ENCODE measurements around the gene FRAS1. TPM values are rescaled to one million over a fixed set of nuclear protein-coding genes. Genes with fewer than 3 reads are reported as not detected.

FRAS1 gene
- total RNA-seq, 5 donors from 2014 or later (not counting 1 experiment from before 2014, with no cell fraction given), result 0.23 to 0.39 (median 0.32) TPM; not detected in 2

GRCh38 chr4:78310007-78310739, 253.1 kb downstream of the FRAS1 start:
- Histone ChIP-seq H3K9me3 (no peaks in the 10 kb centered on the region), H3K36me3 (ENCODE audit: control insufficient read depth in 2 of 2, extremely low read depth in 1 of 2, insufficient read depth in 1 of 2, low read length in 1 of 2) (no peaks in the 10 kb centered on the region), H3K27ac (ENCODE audit: low read length) (no peak overlapping the region), H3K4me1 (ENCODE audit: control insufficient read depth in 1 of 2, extremely low read depth in 1 of 2, insufficient read depth in 2 of 2, low read length in 2 of 2) (no peaks in the 10 kb centered on the region), H3K27me3 (replicated peaks in 1 of 2; ENCODE audit: control insufficient read depth in 2 of 2, extremely low read depth in 1 of 2, insufficient read depth in 2 of 2, low read length in 1 of 2) (no peaks in the 10 kb centered on the region), H3K4me3 (ENCODE audit: control insufficient read depth in 1 of 2, extremely low read depth in 1 of 2, low read length in 1 of 2) (no peak overlapping the region)
- no peak for DNase-seq
- ChIA-PET CTCF (no interaction called here), POLR2A (no interaction called here)
- H3K27ac Mint-ChIP-seq, result no peak overlapping the region
- H3K4me3 Mint-ChIP-seq, result no peak overlapping the region
- no peaks in the 10 kb centered on the region for H3K36me3 Mint-ChIP-seq
- WGBS (ENCODE audit: insufficient coverage), result 60% methylated on average over 2 of the region's 6 CpGs
- ATAC-seq (replicated peaks in 1 of 4), result no peak
- peaks cover 5 to 30% of the 10 kb centered on the region in 2 donors for H3K27me3 Mint-ChIP-seq
- no peaks in the 10 kb centered on the region for H3K9me3 Mint-ChIP-seq
- no peaks in the 10 kb centered on the region for H3K4me1 Mint-ChIP-seq

GRCh38 chr4:78310740-78311115, 253.6 kb downstream of the FRAS1 start:
- H3K4me3 ChIP-seq (ENCODE audit: control insufficient read depth in 1 of 2, extremely low read depth in 1 of 2, low read length in 1 of 2), result no peak overlapping the region
- no peak for DNase-seq
- no CpG with 5 or more reads among the region's 6 CpGs for WGBS (ENCODE audit: insufficient coverage)
- H3K4me3 Mint-ChIP-seq, result no peak overlapping the region
- ChIA-PET CTCF (no interaction called here), POLR2A (no interaction called here)
- H3K9me3 Mint-ChIP-seq, result no peaks in the 10 kb centered on the region
- H3K4me1 Mint-ChIP-seq, result no peaks in the 10 kb centered on the region
- no peaks in the 10 kb centered on the region for H3K9me3 ChIP-seq
- peaks cover 5 to 34% of the 10 kb centered on the region in 2 donors for H3K27me3 Mint-ChIP-seq
- no peak for ATAC-seq (replicated peaks in 1 of 4)
- H3K27me3 ChIP-seq (replicated peaks in 1 of 2; ENCODE audit: control insufficient read depth in 2 of 2, extremely low read depth in 1 of 2, insufficient read depth in 2 of 2, low read length in 1 of 2), result no peaks in the 10 kb centered on the region
- no peak overlapping the region for H3K27ac ChIP-seq (ENCODE audit: low read length)
- H3K4me1 ChIP-seq (ENCODE audit: control insufficient read depth in 1 of 2, extremely low read depth in 1 of 2, insufficient read depth in 2 of 2, low read length in 2 of 2), result no peaks in the 10 kb centered on the region
- H3K36me3 Mint-ChIP-seq, result no peaks in the 10 kb centered on the region
- H3K27ac Mint-ChIP-seq, result no peak overlapping the region
- H3K36me3 ChIP-seq (ENCODE audit: control insufficient read depth in 2 of 2, extremely low read depth in 1 of 2, insufficient read depth in 1 of 2, low read length in 1 of 2), result no peaks in the 10 kb centered on the region

- ChIA-PET CTCF (no interaction called here), POLR2A (no interaction called here)
- Mint-ChIP-seq H3K36me3 (no peaks in the 10 kb centered on the region), H3K4me1 (no peaks in the 10 kb centered on the region), H3K27ac (no peak overlapping the region), H3K4me3 (no peak overlapping the region), H3K27me3 (peaks cover 7 to 36% of the 10 kb centered on the region in 2 donors), H3K9me3 (no peaks in the 10 kb centered on the region)
- Histone ChIP-seq H3K36me3 (ENCODE audit: control insufficient read depth in 2 of 2, extremely low read depth in 1 of 2, insufficient read depth in 1 of 2, low read length in 1 of 2) (no peaks in the 10 kb centered on the region), H3K27me3 (replicated peaks in 1 of 2; ENCODE audit: control insufficient read depth in 2 of 2, extremely low read depth in 1 of 2, insufficient read depth in 2 of 2, low read length in 1 of 2) (no peaks in the 10 kb centered on the region), H3K4me1 (ENCODE audit: control insufficient read depth in 1 of 2, extremely low read depth in 1 of 2, insufficient read depth in 2 of 2, low read length in 2 of 2) (no peaks in the 10 kb centered on the region), H3K4me3 (ENCODE audit: control insufficient read depth in 1 of 2, extremely low read depth in 1 of 2, low read length in 1 of 2) (no peak overlapping the region), H3K9me3 (no peaks in the 10 kb centered on the region), H3K27ac (ENCODE audit: low read length) (no peak overlapping the region)
- ATAC-seq (replicated peaks in 1 of 4) (no peak), DNase-seq (no peak)
- WGBS (ENCODE audit: insufficient coverage), result 57% methylated on average over 2 of the region's 4 CpGs
These were observed 254.2 kb downstream of the FRAS1 start for GRCh38 chr4:78311306-78311705.

GRCh38 chr4:78312989-78313753, 256.0 kb downstream of the FRAS1 start:
- no peaks in the 10 kb centered on the region for H3K4me1 Mint-ChIP-seq
- H3K9me3 Mint-ChIP-seq, result no peaks in the 10 kb centered on the region
- Histone ChIP-seq H3K36me3 (ENCODE audit: control insufficient read depth in 2 of 2, extremely low read depth in 1 of 2, insufficient read depth in 1 of 2, low read length in 1 of 2) (no peaks in the 10 kb centered on the region), H3K4me3 (ENCODE audit: control insufficient read depth in 1 of 2, extremely low read depth in 1 of 2, low read length in 1 of 2) (no peak overlapping the region), H3K4me1 (ENCODE audit: control insufficient read depth in 1 of 2, extremely low read depth in 1 of 2, insufficient read depth in 2 of 2, low read length in 2 of 2) (no peaks in the 10 kb centered on the region), H3K27me3 (replicated peaks in 1 of 2; ENCODE audit: control insufficient read depth in 2 of 2, extremely low read depth in 1 of 2, insufficient read depth in 2 of 2, low read length in 1 of 2) (peaks cover 0 to 4% of the 10 kb centered on the region in 2 experiments), H3K27ac (ENCODE audit: low read length) (no peak overlapping the region), H3K9me3 (no peaks in the 10 kb centered on the region)
- H3K4me3 Mint-ChIP-seq, result no peak overlapping the region
- no peak overlapping the region for H3K27ac Mint-ChIP-seq
- ChIA-PET CTCF (no interaction called here), POLR2A (no interaction called here)
- DNase-seq, result no peak
- ATAC-seq (replicated peaks in 1 of 4), result no peak
- peaks cover 12 to 44% of the 10 kb centered on the region in 2 donors for H3K27me3 Mint-ChIP-seq
- H3K36me3 Mint-ChIP-seq, result no peaks in the 10 kb centered on the region
- 100% methylated on average over 1 of the region's 2 CpGs for WGBS (ENCODE audit: insufficient coverage)

- H3K27ac ChIP-seq (ENCODE audit: low read length), result no peak overlapping the region
- no peak for DNase-seq
- no peaks in the 10 kb centered on the region for H3K4me1 ChIP-seq (ENCODE audit: control insufficient read depth in 1 of 2, extremely low read depth in 1 of 2, insufficient read depth in 2 of 2, low read length in 2 of 2)
- Mint-ChIP-seq H3K4me1 (no peaks in the 10 kb centered on the region), H3K9me3 (no peaks in the 10 kb centered on the region), H3K4me3 (no peak overlapping the region), H3K27me3 (peaks cover 16 to 44% of the 10 kb centered on the region in 2 donors), H3K27ac (no peak overlapping the region), H3K36me3 (no peaks in the 10 kb centered on the region)
- no peaks in the 10 kb centered on the region for H3K36me3 ChIP-seq (ENCODE audit: control insufficient read depth in 2 of 2, extremely low read depth in 1 of 2, insufficient read depth in 1 of 2, low read length in 1 of 2)
- no peak for ATAC-seq (replicated peaks in 1 of 4)
- no peak overlapping the region for H3K4me3 ChIP-seq (ENCODE audit: control insufficient read depth in 1 of 2, extremely low read depth in 1 of 2, low read length in 1 of 2)
- no peaks in the 10 kb centered on the region for H3K9me3 ChIP-seq
- ChIA-PET POLR2A (no interaction called here), CTCF (no interaction called here)
- H3K27me3 ChIP-seq (replicated peaks in 1 of 2; ENCODE audit: control insufficient read depth in 2 of 2, extremely low read depth in 1 of 2, insufficient read depth in 2 of 2, low read length in 1 of 2), result peaks cover 0 to 5% of the 10 kb centered on the region in 2 experiments
These were observed 256.6 kb downstream of the FRAS1 start for GRCh38 chr4:78313754-78314120.

- H3K4me3 ChIP-seq (ENCODE audit: control insufficient read depth in 1 of 2, extremely low read depth in 1 of 2, low read length in 1 of 2), result no peak overlapping the region
- H3K9me3 ChIP-seq, result no peaks in the 10 kb centered on the region
- ChIA-PET CTCF (no interaction called here), POLR2A (no interaction called here)
- no peak for DNase-seq
- Mint-ChIP-seq H3K27ac (no peak overlapping the region), H3K4me1 (no peaks in the 10 kb centered on the region), H3K36me3 (no peaks in the 10 kb centered on the region), H3K9me3 (no peaks in the 10 kb centered on the region), H3K4me3 (no peak overlapping the region), H3K27me3 (peaks cover 23 to 48% of the 10 kb centered on the region in 2 donors)
- H3K4me1 ChIP-seq (ENCODE audit: control insufficient read depth in 1 of 2, extremely low read depth in 1 of 2, insufficient read depth in 2 of 2, low read length in 2 of 2), result no peaks in the 10 kb centered on the region
- no CpG with 5 or more reads among the region's 1 CpG for WGBS (ENCODE audit: insufficient coverage)
- ATAC-seq (replicated peaks in 1 of 4), result no peak
- no peak overlapping the region for H3K27ac ChIP-seq (ENCODE audit: low read length)
- no peaks in the 10 kb centered on the region for H3K36me3 ChIP-seq (ENCODE audit: control insufficient read depth in 2 of 2, extremely low read depth in 1 of 2, insufficient read depth in 1 of 2, low read length in 1 of 2)
- H3K27me3 ChIP-seq (replicated peaks in 1 of 2; ENCODE audit: control insufficient read depth in 2 of 2, extremely low read depth in 1 of 2, insufficient read depth in 2 of 2, low read length in 1 of 2), result peaks cover 0 to 10% of the 10 kb centered on the region in 2 experiments
These were observed 261.0 kb downstream of the FRAS1 start for GRCh38 chr4:78318126-78318525.

Measured in T-cell (primary cell).